HG02763 (cell line): ENCODE measurements around the gene SRPX2.

ENCODE experiments used
- ATAC-seq: cut with Tn5 transposase; IDR thresholded peaks from one replicate; pipeline ENCODE4 v1.9.1; 2021; ENCODE audit warnings: mild to moderate bottlenecking, moderate library complexity; ENCODE audit not compliant: unreplicated experiment

Gene SRPX2, protein sequence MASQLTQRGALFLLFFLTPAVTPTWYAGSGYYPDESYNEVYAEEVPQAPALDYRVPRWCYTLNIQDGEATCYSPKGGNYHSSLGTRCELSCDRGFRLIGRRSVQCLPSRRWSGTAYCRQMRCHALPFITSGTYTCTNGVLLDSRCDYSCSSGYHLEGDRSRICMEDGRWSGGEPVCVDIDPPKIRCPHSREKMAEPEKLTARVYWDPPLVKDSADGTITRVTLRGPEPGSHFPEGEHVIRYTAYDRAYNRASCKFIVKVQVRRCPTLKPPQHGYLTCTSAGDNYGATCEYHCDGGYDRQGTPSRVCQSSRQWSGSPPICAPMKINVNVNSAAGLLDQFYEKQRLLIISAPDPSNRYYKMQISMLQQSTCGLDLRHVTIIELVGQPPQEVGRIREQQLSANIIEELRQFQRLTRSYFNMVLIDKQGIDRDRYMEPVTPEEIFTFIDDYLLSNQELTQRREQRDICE

DNA sequence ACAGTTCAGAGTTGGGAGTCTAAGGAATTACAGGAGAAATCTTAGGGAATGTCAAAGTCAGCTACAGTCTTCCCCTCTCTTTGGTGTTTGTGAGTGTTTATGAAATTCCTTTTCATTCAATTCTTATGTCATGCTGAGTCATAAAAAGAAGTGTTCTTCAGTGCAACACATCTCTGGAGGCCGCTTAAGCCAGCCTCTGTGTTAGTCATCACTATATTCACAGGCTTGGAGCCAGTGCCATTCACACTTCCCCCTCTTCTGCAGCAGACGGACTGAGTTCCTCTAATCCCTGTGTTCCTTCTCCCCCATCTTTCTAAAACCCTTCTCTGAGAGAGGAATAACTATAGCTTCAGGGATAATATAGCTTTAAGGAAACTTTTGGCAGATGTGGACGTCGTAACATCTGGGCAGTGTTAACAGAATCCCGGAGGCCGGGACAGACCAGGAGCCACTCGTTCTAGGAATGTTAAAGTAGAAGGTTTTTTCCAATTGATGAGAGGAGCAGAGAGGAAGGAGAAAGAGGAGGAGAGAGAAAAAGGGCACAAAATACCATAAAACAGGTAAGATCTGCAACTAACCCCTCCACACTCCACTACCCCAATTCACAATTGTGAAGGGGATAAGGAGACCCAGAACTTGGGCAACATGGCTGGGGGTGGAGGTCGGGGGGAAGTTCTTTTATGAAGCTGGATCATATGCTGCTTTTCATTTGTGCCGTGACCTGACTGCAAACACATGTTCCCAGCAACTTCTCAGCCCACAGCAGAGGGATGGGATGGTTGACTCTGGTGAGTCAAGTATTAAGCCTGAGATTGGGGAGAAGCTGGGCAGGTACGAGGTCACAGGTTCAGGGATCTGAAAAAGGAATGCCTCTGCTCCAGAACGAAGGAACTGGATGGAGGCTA lies at the start of gene SRPX2:
Gene SRPX2, plus strand, starts transcription at position 244 of the 905 bp plus-strand sequence. CDS start 2,124 bp downstream, outside the sequence.
- ATAC-seq: no peak

DNA sequence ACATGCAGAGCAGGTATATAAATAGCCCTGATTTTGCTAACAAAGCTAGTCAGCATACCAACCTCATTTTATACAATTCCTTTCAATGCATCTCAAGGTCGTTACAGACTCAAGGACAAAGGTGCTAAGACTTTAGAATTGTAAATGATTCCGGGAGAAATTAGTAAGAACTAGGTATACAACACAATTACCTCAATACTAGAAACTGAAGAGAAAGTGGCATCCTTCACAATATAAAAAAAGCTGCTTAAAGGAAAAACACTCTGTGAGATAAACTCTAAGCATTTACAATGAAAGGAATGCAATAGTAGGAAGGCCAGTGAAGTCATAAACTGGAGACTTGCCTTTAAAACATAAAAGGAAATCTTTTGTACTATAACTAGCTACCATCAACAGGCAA lies 47.4 kb upstream of the SRPX2 start:
- ATAC-seq: no peak

DNA sequence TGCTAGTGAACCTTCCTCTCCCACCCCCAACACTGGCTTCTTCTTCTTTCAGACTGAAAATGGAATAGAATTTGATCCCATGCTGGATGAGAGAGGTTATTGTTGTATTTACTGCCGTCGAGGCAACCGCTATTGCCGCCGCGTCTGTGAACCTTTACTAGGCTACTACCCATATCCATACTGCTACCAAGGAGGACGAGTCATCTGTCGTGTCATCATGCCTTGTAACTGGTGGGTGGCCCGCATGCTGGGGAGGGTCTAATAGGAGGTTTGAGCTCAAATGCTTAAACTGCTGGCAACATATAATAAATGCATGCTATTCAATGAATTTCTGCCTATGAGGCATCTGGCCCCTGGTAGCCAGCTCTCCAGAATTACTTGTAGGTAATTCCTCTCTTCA lies 44.5 kb upstream of the SRPX2 start:
- ATAC-seq: no peak

DNA sequence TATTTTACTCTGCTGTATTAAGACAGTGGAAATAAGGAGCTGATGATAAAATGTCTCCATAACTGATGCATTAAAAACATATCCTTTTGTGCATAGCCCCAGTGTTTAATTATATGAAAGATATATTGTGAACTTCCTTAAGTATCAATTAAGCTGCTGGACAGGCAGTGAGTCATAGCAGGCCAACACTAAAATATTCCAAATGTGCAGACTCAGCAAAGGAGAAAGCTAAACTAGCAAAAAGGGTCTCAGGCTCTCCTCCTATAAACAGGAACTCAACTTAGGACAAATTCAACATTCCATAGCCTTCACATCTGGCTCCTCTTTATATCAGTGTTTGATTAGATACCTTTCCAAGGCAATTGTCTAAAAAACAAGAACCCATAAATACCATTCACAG lies 43.7 kb upstream of the SRPX2 start:
- ATAC-seq: no peak

DNA sequence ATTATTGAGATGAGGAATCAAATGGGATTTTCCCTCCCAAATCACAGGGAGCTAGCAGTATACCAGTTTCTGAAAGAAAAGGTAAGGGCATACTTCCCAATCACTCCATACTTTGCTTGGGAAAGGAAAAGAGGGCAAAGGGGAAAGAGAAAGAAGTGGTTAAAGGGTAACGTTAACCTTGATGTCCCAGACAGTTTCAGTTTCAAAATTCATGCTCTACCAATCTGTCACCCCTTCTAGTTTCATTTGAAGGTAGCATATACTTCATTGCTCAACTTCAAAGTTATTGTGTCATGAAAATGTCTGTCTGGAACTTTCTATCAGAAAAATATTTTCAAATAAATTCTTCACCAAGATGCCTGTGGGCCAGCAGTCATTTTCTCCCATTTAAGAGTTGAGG lies 43.2 kb upstream of the SRPX2 start:
- peak; percentile 60 for ATAC-seq

DNA sequence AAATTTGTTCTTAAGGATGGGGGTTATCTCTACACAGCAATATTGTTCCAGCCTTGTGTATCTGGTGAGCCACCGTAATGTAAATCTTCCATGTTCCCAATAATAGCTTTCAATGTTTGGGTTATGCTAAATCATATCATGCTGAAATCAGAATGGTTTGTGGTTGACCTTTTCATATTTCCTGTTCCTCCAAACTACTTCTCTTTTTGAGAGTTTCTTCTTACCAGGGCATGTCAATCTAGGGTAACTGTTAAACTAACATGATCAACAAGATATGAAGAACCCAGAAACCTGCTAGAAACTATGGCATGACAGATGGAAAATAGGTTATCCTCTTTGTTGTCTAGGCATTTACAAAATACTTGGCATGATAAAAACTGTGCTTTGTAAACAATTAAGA lies 37.2 kb upstream of the SRPX2 start:
- no peak for ATAC-seq

DNA sequence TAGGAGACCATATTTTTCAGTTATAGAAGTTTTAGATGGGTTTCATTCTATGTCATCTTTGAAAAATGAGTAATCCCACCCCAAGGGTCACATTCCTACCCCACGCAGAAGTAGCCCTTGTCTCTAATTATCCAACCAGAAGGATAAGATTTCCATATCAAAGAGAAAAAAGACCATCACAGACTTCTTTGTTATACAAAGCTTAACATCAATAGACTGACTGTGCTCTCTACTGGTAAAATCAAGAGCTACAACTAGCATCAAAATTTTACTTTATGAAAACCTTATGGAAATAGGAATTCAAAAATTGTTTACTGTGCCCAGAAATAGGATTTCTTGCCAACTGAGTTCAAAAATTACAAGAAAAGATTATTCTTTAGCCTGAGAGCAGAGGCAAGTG lies 34.4 kb upstream of the SRPX2 start:
- ATAC-seq: no peak

DNA sequence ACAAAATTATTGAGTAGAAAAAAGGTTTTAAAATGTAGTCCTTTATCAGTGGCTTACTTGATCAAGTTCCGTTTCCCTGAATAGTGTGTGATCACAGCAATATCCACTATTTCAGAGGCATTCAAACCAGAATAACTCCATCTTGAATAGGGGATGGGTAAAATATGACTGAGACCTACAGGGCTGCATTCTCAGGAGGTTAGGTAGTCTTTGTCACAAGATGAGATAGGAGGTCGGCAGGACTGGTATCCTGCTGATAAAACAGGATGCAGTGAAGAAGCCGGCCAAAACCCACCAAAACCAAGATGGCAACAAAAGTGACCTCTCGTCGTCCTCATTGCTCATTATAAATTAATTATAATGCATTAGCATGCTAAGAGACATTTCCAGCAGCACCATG lies 32.0 kb upstream of the SRPX2 start:
- ATAC-seq: no peak

DNA sequence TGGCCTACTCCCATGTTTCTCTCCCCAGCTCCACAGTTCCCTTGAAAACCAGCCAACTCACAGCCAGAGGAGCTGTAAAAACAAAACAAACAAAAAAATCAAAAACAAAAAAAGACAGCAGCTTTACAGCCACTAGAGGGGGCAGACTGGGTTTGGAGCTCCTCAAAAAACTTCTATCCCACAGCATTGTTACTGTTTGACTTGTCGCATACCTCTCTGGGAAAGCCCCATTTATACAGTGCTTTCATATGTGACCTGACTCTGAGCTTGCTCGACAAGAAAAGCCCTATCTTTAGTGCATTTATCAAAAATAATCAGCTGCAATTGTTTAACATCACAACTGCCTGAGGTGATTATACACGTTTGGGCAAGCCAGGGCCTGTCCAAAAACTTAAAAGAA lies 29.0 kb upstream of the SRPX2 start:
- ATAC-seq: peak; percentile 99

DNA sequence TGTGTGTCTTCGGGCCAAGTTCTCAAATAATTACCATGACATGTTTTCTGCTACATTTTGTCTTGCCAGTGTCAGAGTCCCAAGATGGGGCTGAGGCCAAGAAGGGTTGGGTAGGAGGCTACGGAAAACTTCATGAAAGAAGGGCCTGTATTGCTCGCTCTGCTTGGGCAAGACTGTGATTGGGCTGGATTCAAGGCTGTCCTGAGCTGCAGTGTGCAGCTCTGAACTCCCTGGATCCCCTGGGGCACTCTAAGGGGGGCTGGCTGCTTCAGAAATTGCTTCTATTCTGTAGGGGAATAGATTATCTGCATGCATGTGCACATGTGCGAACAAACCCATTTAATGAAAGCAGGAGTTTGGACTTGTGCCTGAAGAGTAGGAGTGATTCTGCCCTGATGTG lies 21.0 kb upstream of the SRPX2 start:
- ATAC-seq: no peak

DNA sequence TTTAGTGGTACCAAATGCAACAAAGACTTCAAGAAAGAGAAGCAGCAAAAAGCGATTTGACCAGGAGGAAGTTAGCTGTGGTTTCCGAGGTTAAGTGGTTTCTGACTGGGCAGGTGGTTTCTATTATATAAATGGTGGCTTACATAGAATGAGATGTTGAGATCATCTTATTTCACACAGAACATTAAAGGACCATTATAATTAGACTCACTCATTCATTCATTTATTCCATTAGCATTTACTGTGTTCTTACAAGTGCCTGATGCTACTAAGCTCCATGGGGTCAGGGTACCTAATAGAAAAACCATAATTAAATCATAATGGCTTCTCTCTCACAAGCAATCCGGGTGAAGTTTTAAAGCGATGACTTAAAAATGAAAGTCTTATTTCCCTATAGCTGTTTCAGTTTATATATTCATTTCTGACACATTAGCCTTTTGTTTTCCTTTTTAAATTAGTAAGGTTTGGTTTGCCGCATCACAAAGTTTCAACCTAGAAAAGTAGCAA lies 18.0 kb upstream of the SRPX2 start:
- peak; percentile 95 for ATAC-seq

DNA sequence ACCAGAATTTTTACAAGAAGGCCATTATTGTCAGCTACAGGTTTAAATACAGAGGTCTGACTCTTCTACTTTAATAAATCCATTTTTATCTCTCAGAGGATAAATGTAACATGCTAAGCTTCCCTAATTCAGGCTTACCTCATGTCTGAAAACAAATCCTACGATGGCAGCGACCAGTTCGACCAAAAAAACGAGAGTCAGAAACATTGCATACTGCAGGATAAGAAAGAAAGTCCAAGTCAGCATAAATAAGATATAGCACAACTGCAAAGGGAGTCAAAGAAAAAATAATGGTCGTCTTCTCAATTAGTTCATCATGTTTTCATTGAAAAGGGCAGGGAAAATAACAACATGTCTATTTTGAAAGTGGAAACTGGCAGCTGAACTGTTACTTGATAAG lies 9.0 kb upstream of the SRPX2 start:
- ATAC-seq: no peak

DNA sequence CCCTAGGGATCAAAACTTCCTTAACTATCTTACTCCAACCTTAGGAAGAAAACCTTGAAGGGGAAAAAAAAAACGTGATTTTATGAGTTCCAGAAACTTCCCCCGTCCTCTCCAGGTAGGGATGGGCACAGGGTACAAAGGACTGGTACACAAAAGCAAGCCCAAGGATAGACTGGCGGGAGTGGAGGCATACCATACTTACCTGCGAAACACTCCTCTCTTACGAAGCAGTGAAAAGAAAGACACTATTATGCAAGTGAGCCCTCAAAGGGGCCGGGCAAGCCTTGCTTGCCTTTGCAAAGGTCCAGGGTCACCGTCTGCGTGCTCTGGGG lies 8.0 kb upstream of the SRPX2 start:
- no peak for ATAC-seq

DNA sequence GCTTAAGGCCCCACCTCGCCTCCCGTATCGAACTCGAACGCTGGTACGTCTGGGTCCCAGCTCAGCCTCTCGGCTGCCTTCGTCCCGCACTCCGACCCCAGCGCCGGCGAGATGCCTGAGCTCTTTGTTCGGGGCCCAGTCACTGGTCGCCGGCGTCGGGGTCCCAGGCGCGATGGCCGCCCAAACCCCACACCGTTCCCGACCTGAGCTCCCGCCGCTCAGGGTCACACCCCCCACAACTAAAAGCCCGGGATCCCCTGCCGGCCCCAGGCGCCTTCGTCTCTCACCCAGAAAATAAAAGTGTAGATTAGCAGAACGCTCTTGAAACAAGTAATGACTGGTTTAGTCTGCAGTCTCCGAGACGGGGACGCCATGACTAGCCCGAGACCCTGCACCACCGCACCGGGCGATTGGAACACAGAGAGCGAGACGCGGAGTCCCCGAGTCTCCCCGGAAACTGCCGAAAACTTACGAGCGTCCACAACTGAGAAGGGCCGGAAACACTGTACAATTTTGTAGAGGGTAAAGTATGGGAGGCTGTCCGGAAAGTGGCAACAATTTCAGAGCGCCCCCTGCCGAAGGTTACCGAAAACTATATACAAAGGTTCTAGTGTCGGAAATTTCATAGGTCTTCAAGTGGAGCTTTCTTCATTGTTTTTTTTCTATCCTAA lies 7.5 kb upstream of the SRPX2 start, which contains the start of gene TSPAN6:
Gene TSPAN6, minus strand, starts transcription at position 486 of the 671 bp plus-strand sequence. Its CDS starts 112 bp downstream, at position 374.
- ATAC-seq: peak; percentile 94

DNA sequence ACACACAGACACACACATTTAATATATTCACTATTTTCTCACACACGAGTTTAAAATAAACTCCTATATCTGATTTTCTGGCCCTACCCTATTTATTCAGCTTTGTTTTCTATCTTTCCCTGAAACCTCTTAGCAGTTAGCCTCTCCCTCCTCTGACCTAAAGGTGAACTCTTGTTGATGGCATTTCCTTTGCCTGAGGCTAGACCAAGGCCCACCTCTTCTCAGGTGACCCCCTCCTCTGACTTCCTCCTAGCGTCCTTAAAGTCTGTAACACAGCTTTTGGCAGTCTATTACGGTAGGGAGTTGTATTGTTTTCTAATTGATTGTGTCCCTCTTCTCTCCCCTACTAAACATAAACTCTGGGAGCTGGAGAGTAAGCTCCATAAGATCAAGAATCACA lies 1.7 kb upstream of the SRPX2 start:
- no peak for ATAC-seq

DNA sequence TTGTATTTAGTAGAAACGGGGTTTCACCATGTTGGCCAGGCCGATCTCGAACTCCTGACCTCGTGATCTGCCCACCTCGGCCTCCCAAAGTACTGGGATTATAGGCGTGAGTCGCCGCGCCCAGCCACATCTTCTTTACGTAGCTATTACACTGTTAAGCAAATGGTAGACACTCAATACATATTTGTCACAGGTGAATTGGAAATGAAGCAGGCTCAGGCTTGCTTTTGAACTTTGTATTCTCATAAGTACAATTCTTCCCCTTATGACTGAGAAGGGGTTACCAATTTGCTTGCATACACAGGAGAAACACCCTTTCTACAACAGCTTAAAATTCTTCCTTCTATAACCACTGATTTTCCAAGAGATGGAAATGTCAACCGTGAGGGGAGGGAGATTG lies 787 bp upstream of the SRPX2 start:
- ATAC-seq: no peak

DNA sequence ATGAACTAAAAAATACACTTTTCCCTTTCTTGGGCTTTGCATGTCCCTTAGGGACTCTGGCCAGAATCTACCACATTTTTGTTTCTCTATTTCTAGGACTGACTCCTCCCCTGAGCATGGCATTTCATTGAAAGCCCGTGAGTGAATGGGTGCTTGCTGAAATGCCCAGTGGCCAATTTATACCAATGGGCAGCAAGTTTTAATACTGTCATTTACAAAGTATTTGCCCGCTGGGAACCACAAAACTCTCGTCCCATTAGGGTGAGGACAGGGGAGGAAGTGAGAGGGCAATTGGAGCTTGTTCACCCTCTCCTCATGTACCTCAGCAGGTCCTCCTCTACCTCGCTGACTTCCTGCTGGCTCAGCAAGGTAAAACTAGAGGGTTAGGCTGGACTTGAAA lies 1.1 kb downstream of the SRPX2 start:
- no peak for ATAC-seq

DNA sequence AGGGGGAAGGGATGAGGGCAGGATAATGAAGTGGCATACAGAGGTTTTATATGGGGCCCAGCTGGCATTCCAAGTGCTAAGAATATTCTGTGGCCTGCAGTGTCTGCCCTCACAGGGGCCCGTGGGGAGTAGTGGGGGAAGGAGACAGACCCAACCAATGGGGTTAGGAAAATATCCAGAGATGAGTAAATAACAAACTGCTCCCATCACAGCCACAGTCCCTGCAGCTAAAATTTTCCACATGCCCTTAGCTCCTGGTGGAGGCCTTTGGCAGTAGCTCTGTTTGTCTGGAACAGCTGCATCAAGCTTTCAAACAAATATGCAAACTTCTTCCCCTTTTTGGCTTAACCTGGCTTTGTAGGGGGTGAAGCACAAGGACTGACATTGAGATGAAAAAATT lies 3.1 kb downstream of the SRPX2 start:
- no peak for ATAC-seq

DNA sequence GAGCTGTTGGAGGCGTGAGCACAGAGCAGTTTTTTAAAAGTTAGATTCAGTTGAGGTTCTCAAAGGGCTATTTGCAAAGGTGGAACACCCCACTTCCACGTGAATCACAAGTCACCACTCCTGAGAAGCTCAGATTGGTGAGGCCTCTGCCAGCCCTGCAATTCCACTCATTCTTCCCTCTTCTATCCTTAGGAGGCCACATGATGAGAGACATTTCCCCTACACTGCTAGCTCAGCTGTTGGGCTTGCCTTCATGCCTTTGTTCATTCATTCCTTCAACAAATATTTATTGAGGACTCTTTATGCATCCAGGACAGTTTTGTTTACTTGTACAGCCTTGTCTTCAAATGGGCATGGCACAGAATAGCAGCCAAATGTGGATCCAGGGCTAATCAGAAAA lies 3.7 kb downstream of the SRPX2 start:
- ATAC-seq: no peak

DNA sequence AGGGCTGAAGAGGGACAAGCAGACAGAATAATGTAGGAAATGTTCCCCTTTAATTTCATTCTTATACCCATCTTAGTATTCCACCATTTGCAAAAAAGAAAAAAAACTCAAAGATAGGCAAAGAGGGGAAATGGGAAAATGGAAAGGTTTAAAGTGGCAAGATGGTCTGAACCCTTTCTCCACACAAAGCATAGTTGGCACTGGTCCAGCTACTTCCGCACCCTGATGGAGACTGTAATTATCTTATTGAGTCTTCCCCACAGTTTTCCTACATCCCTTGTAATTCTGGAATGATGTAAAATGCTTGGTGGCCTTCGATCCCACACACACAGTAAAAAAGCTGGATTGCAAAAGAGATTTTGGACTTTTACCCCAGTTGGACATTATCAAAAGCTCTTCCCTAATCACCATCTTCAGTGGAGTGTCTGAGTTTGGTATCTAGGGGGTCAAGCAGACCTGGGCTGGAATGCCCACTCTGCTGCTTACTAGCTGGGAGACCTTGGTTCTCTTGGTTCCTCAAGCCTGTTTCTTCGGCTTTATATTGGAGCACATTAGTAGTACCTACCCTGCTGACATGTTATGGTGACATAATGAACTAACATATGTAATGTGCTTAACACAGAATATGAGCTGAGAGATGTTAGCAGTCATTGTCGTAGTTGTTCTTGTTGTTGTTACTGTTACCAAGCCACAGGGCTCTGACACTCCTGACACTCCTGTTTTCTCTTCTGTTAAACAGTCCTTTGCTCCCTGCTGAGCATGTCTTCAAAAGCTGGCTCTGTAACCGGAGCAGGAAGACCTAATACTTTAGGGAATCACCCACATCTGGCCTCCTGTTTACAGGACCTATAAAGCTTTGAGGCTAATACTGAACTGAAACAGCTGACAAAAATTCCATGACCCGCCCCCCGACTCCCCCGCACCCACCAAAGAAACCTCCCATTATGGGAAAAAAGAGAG lies 4.7 kb downstream of the SRPX2 start:
- ATAC-seq: no peak
